H9 (cell line): Measurements from ENCODE around the gene NT5C3A. TPM values are rescaled to one million over a fixed set of nuclear protein-coding genes. Genes with fewer than 3 reads are reported as not detected.

Experiments
- DNase-seq: peaks from one replicate; pipeline ENCODE4 v3.0.0-alpha.2; 2017
- H2AFZ ChIP-seq: one replicate; pipeline ENCODE4 v1.6.1; 2013; ENCODE audit warnings: mild to moderate bottlenecking, low read length, control low read depth, moderate library complexity
- H2AK5ac ChIP-seq: 2 replicates; pipeline ENCODE4 v1.6.1; 2013; ENCODE audit warnings: low read length, control low read depth, mixed read lengths; ENCODE audit not compliant: insufficient read length
- H2BK120ac ChIP-seq: one replicate; pipeline ENCODE4 v1.6.1; 2013; ENCODE audit warnings: low read depth, mild to moderate bottlenecking, low read length, control low read depth, inconsistent platforms; ENCODE audit not compliant: poor library complexity, severe bottlenecking
- H2BK12ac ChIP-seq: 2 replicates; pipeline ENCODE4 v1.6.1; 2013; ENCODE audit warnings: low read length, control low read depth, mixed read lengths, low read depth; ENCODE audit not compliant: insufficient read length
- H2BK15ac ChIP-seq: 2 replicates; pipeline ENCODE4 v1.6.1; 2013; ENCODE audit warnings: low read depth, low read length, control low read depth
- H2BK20ac ChIP-seq: one replicate; pipeline ENCODE4 v1.6.1; 2013; ENCODE audit warnings: low read depth, mild to moderate bottlenecking, low read length, control low read depth, inconsistent platforms; ENCODE audit not compliant: poor library complexity, severe bottlenecking
- H2BK5ac ChIP-seq: 2 replicates; pipeline ENCODE4 v1.6.1; 2013; ENCODE audit warnings: low read length, control low read depth, mixed read lengths; ENCODE audit not compliant: insufficient read length
- H3K14ac ChIP-seq: 2 replicates; pipeline ENCODE4 v1.6.1; 2013; ENCODE audit warnings: low read length, control low read depth; ENCODE audit not compliant: insufficient read depth
- H3K18ac ChIP-seq: 2 replicates; pipeline ENCODE4 v1.6.1; 2013; ENCODE audit warnings: low read depth, mild to moderate bottlenecking, mixed read lengths, low read length, control low read depth; ENCODE audit not compliant: insufficient read length
- H3K23ac ChIP-seq: 2 replicates; pipeline ENCODE4 v1.6.1; 2013; ENCODE audit warnings: low read length, control low read depth, mixed read lengths, low read depth; ENCODE audit not compliant: insufficient read length
- H3K23me2 ChIP-seq: 2 replicates; pipeline ENCODE4 v1.6.1; 2013; ENCODE audit warnings: low read depth, mild to moderate bottlenecking, mixed read lengths, low read length, control low read depth; ENCODE audit not compliant: insufficient read length, poor library complexity, severe bottlenecking
- H3K27ac ChIP-seq: 2 replicates; pipeline ENCODE4 v1.5.1; 2013; ENCODE audit warnings: low read length, control low read depth, mixed read lengths, low read depth; ENCODE audit not compliant: insufficient read length
- H3K27me3 ChIP-seq: 2 replicates; pipeline ENCODE4 v1.6.1; 2013; ENCODE audit warnings: low read length, control low read depth, inconsistent platforms; ENCODE audit not compliant: insufficient read depth
- H3K4ac ChIP-seq: 2 replicates; pipeline ENCODE4 v1.6.1; 2013; ENCODE audit warnings: low read depth, mild to moderate bottlenecking, control low read depth, inconsistent platforms, low read length, moderate library complexity
- H3K4me1 ChIP-seq: 2 replicates; pipeline ENCODE4 v1.6.1; 2013; ENCODE audit warnings: low read length, control low read depth, inconsistent platforms; ENCODE audit not compliant: insufficient read depth
- H3K4me2 ChIP-seq: 2 replicates; pipeline ENCODE4 v1.6.1; 2013; ENCODE audit warnings: low read length, control low read depth, mixed read lengths; ENCODE audit not compliant: insufficient read length, insufficient read depth
- H3K56ac ChIP-seq: 2 replicates; pipeline ENCODE4 v1.6.1; 2013; ENCODE audit warnings: low read depth, mild to moderate bottlenecking, mixed read lengths, low read length, control low read depth; ENCODE audit not compliant: insufficient read length
- H3K79me1 ChIP-seq: 2 replicates; pipeline ENCODE4 v1.6.1; 2013; ENCODE audit warnings: low read depth, mild to moderate bottlenecking, moderate library complexity, low read length, control low read depth, inconsistent platforms; ENCODE audit not compliant: insufficient read depth, poor library complexity, severe bottlenecking
- H3K79me2 ChIP-seq: 2 replicates; pipeline ENCODE4 v1.6.1; 2013; ENCODE audit warnings: low read length, control low read depth, inconsistent platforms; ENCODE audit not compliant: insufficient read depth
- H3K9ac ChIP-seq: 2 replicates; pipeline ENCODE4 v1.6.1; 2013; ENCODE audit warnings: low read length, control low read depth, mixed read lengths; ENCODE audit not compliant: insufficient read length; ENCODE audit errors: extremely low read depth
- H3K9me3 ChIP-seq: one replicate; pipeline ENCODE4 v1.6.1; 2013; ENCODE audit warnings: low read depth, low read length, inconsistent platforms; ENCODE audit not compliant: control insufficient read depth
- H3T11ph ChIP-seq: one replicate; pipeline ENCODE4 v1.6.1; 2013; ENCODE audit warnings: mild to moderate bottlenecking, low read length, control low read depth, inconsistent platforms
- H4K20me1 ChIP-seq: one replicate; pipeline ENCODE4 v1.6.1; 2013; ENCODE audit not compliant: control insufficient read depth, insufficient read length, insufficient read depth
- H4K5ac ChIP-seq: 2 replicates; pipeline ENCODE4 v1.6.1; 2013; ENCODE audit warnings: low read depth, mild to moderate bottlenecking, mixed read lengths, low read length, control low read depth; ENCODE audit not compliant: insufficient read length
- H4K8ac ChIP-seq: replicated peaks from 2 replicates; pipeline ENCODE4 v1.6.1; 2013; ENCODE audit warnings: low read length, control low read depth, mixed read lengths, low read depth; ENCODE audit not compliant: insufficient read length
- H4K91ac ChIP-seq: 2 replicates; pipeline ENCODE4 v1.6.1; 2013; ENCODE audit warnings: low read depth, mild to moderate bottlenecking, moderate library complexity, mixed read lengths, low read length, control low read depth; ENCODE audit not compliant: insufficient read length
- H3K27ac Mint-ChIP-seq, 3 experiments: 2 replicates in 2 of 3; 3 replicates in 1 of 3; pipeline ENCODE4 v1.8.0; 2020 to 2021; ENCODE audit warnings: mixed read lengths in 3 of 3, mild to moderate bottlenecking in 1 of 3, moderate library complexity in 1 of 3
- H3K27me3 Mint-ChIP-seq: 2 replicates; pipeline ENCODE4 v1.8.0; 2021; ENCODE audit warnings: low read depth, mild to moderate bottlenecking, moderate library complexity, mixed read lengths
- H3K36me3 Mint-ChIP-seq, 3 experiments: 2 replicates in 2 of 3; 3 replicates in 1 of 3; pipeline ENCODE4 v1.8.0; 2020 to 2021; ENCODE audit warnings: low read depth in 3 of 3, mixed read lengths in 3 of 3; ENCODE audit not compliant: insufficient read depth in 1 of 3
- H3K4me1 Mint-ChIP-seq, 2 experiments: 2 replicates each; pipeline ENCODE4 v1.8.0; 2020; ENCODE audit warnings: mixed read lengths in 2 of 2
- H3K4me3 Mint-ChIP-seq, 2 experiments: 2 replicates in 1 of 2; 3 replicates in 1 of 2; pipeline ENCODE4 v1.8.0; 2020 to 2021; ENCODE audit warnings: mild to moderate bottlenecking in 2 of 2, mixed read lengths in 2 of 2, moderate library complexity in 1 of 2
- H3K9me3 Mint-ChIP-seq, 2 experiments: 2 replicates in 1 of 2; 3 replicates in 1 of 2; pipeline ENCODE4 v1.8.0; 2020; ENCODE audit warnings: mild to moderate bottlenecking in 2 of 2, mixed read lengths in 2 of 2, moderate library complexity in 1 of 2
- CTCF ChIP-seq: fragments of 200-600 bp; sonication (generic); conservative IDR thresholded peaks from 3 replicates; pipeline ENCODE4 v1.8.0; 2021; ENCODE audit warnings: antibody characterized with exemption, mild to moderate bottlenecking
- WGBS: extraction: QIAGEN DNeasy Blood & Tissue Kit; methylation state at CpG from one replicate; pipeline ENCODE4 v1.1.7; 2013; ENCODE audit warnings: missing lambda C conversion rate, low lambda C conversion rate, mixed read lengths; ENCODE audit not compliant: insufficient read length; ENCODE audit errors: extremely low coverage; 5-methylcytosine and 5-hydroxymethylcytosine counted together
- total RNA-seq: library from RNA; stranded (reverse); gene quantifications from 2 replicates; pipeline ENCODE4 v1.2.1, GENCODE V29; 2021

Gene NT5C3A
- total RNA-seq, 1 experiment from 2014 or later = 22.1 TPM

- Histone ChIP-seq H3K23ac (no peak overlapping the region), H2AK5ac (no peak overlapping the region), H3K79me1 (no peaks in the 10 kb centered on the region), H4K20me1 (no peaks in the 10 kb centered on the region), H3K9ac (no peak overlapping the region), H3K79me2 (no peaks in the 10 kb centered on the region), H3K56ac (no peak overlapping the region), H3K9me3 (peaks cover 9% of the 10 kb centered on the region), H3K27ac (no peak overlapping the region), H3K18ac (no peak overlapping the region), H4K8ac (no peak overlapping the region), H4K5ac (no peak overlapping the region), H2BK5ac (no peak overlapping the region), H4K91ac (no peak overlapping the region), H3K4me1 (peaks cover 2% of the 10 kb centered on the region; the same call in 1 of the 2 replicates), H2AFZ (no peak overlapping the region), H3K4ac (no peak overlapping the region), H2BK120ac (no peak overlapping the region), H3K27me3 (no peaks in the 10 kb centered on the region), H2BK20ac (no peak overlapping the region), H3K4me2 (no peak overlapping the region), H3T11ph (no peak overlapping the region), H3K23me2 (no peaks in the 10 kb centered on the region), H3K14ac (no peak overlapping the region), H2BK12ac (no peak overlapping the region), H2BK15ac (no peak overlapping the region)
- Mint-ChIP-seq H3K27me3 (peaks cover 3% of the 10 kb centered on the region), H3K4me1 (0 out of 4 replicates have a peak, but pooled peaks cover 0 to under 1% of the 10 kb centered on the region in 2 experiments), H3K27ac (no peak overlapping the region), H3K36me3 (peaks cover 11 to 27% (median 16%) of the 10 kb centered on the region in 3 experiments), H3K9me3 (peaks cover 44 to 48% of the 10 kb centered on the region in 2 experiments), H3K4me3 (no peak overlapping the region)
- DNase-seq = no peak
- no peak for TF ChIP-seq CTCF
- WGBS = no CpG with 5 or more reads among the region's 2 CpGs
Observed at GRCh38 chr7:33070277-33070676, 7.7 kb upstream of the NT5C3A start.
